ENCODE results near the gene HMGA1. TPM values are rescaled to one million over a fixed set of nuclear protein-coding genes. Genes with fewer than 3 reads are reported as not detected.

HMGA1 gene
- total RNA-seq, 1 experiment from 2014 or later = 2,446 TPM

GRCh38 chr6:34239500-34239825, 2.8 kb downstream of the HMGA1 start:
- POLR2A ChIA-PET = no interaction called here
- CTCF ChIA-PET = interaction anchor here (1.2 to 1.7 kb wide), 2 partner anchors 13 to 43 kb away, joined by 3 to 14 read pairs; no protein-coding TSS in a partner anchor
- Mint-ChIP-seq H3K27ac (peak overlapping the region; percentile 95), H3K36me3 (peaks cover 55% of the 10 kb centered on the region), H3K9me3 (no peaks in the 10 kb centered on the region), H3K4me1 (peaks cover 58% of the 10 kb centered on the region), H3K4me3 (peak overlapping the region; percentile 92), H3K27me3 (ENCODE audit: low read depth) (no peaks in the 10 kb centered on the region)
- DNase-seq (ENCODE audit: low spot score) = no peak
- TF ChIP-seq RELA (CRISPR knock-in tag; IDR thresholded peaks at IDR 0.05; ENCODE audit: borderline replicate concordance) = no peak
- no peak for ATAC-seq

- ChIA-PET POLR2A (no interaction called here), CTCF (interaction anchor here (1.2 to 1.7 kb wide), 2 partner anchors 13 to 43 kb away, joined by 3 to 14 read pairs; no protein-coding TSS in a partner anchor)
- no peaks in the 10 kb centered on the region for H3K9me3 Mint-ChIP-seq
- DNase-seq (ENCODE audit: low spot score) = no peak
- TF ChIP-seq ERG (CRISPR knock-in tag; IDR thresholded peaks at IDR 0.05) (no peak), MXD4 (CRISPR knock-in tag; IDR thresholded peaks at IDR 0.05; ENCODE audit: borderline replicate concordance) (no peak), SP1 (CRISPR knock-in tag; conservative IDR thresholded peaks at IDR 0.05) (no peak), JUN (CRISPR knock-in tag; IDR thresholded peaks at IDR 0.05) (no peak), CDX4 (CRISPR knock-in tag; IDR thresholded peaks at IDR 0.05; ENCODE audit: borderline replicate concordance) (no peak), E2F4 (CRISPR knock-in tag; IDR thresholded peaks at IDR 0.05; ENCODE audit: borderline replicate concordance, low read depth) (no peak), ATF6 (CRISPR knock-in tag; IDR thresholded peaks at IDR 0.05) (no peak), TP53 (CRISPR knock-in tag; IDR thresholded peaks at IDR 0.05) (no peak), EMX1 (CRISPR knock-in tag; IDR thresholded peaks at IDR 0.05) (no peak), CREB1 (CRISPR knock-in tag; IDR thresholded peaks at IDR 0.05) (no peak), ELF4 (CRISPR knock-in tag; IDR thresholded peaks at IDR 0.05; ENCODE audit: low read depth) (no peak), MAX (CRISPR knock-in tag; IDR thresholded peaks at IDR 0.05) (no peak), FOXP1 (CRISPR knock-in tag; IDR thresholded peaks at IDR 0.05; ENCODE audit: borderline replicate concordance) (no peak), FOXK1 (CRISPR knock-in tag; IDR thresholded peaks at IDR 0.05) (no peak)
- no peak for ATAC-seq
- peaks cover 58% of the 10 kb centered on the region for H3K4me1 Mint-ChIP-seq
- peak overlapping the region; percentile 92 for H3K4me3 Mint-ChIP-seq
- peaks cover 55% of the 10 kb centered on the region for H3K36me3 Mint-ChIP-seq
- H3K27ac Mint-ChIP-seq = peak overlapping the region; percentile 95
- no peaks in the 10 kb centered on the region for H3K27me3 Mint-ChIP-seq (ENCODE audit: low read depth)
Observed at GRCh38 chr6:34239893-34240292, 3.2 kb downstream of the HMGA1 start.

- H3K27me3 Mint-ChIP-seq (ENCODE audit: low read depth) = no peaks in the 10 kb centered on the region
- ChIA-PET CTCF (interaction anchor here (1.2 to 1.7 kb wide), 2 partner anchors 14 to 44 kb away, joined by 3 to 14 read pairs; no protein-coding TSS in a partner anchor), POLR2A (no interaction called here)
- no peaks in the 10 kb centered on the region for H3K9me3 Mint-ChIP-seq
- H3K4me1 Mint-ChIP-seq = peaks cover 63% of the 10 kb centered on the region
- ATAC-seq (no peak), DNase-seq (ENCODE audit: low spot score) (peak; percentile 10)
- peak overlapping the region; percentile 95 for H3K27ac Mint-ChIP-seq
- H3K4me3 Mint-ChIP-seq = peak overlapping the region; percentile 92
- H3K36me3 Mint-ChIP-seq = peaks cover 62% of the 10 kb centered on the region
- TF ChIP-seq USF1 (CRISPR knock-in tag; IDR thresholded peaks at IDR 0.05) (0 out of 2 replicates have a peak, but pooled peaks have one; percentile 18), AFF4 (CRISPR knock-in tag; IDR thresholded peaks at IDR 0.05; ENCODE audit: borderline replicate concordance) (no peak)
Observed at GRCh38 chr6:34240329-34241248, 3.9 kb downstream of the HMGA1 start.

Measured in WTC11 (cell line).